Activated CD4-positive, alpha-beta T cell treated with anti-CD3 and anti-CD28 coated beads, Interleukin-2, amount 50 U/mL, for 48 hours (primary cell): ENCODE measurements around the gene PAN3.

Source experiments
- DNase-seq, 2 experiments: peaks; one replicate each; pipeline ENCODE4 v3.0.0-alpha.2; 2020

PAN3 gene

DNA sequence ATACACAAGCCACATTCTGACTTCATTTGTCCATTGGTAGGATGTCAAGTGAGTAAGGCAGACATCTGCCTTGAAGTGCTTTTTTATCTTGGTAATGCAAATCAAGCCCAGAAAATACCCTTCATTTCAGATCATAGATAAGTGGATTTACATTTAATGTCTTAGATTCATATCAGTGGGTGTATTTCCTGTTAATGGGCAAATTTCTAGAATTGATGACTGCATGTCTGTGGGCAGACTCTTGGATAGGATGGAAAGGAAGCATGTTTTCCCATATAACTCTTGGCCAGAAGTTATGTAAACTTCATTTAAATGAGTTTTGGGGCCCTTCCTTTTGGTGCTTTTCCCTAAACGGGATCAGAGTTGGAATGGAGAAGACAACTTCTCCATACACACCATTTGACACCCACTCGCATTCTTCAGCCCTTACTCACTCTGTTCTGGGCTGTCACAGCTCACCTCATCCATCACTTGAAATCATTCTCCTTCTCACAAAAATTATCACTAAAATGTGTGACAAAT lies 202.0 kb downstream of the PAN3 start:
- DNase-seq = no peak

DNA sequence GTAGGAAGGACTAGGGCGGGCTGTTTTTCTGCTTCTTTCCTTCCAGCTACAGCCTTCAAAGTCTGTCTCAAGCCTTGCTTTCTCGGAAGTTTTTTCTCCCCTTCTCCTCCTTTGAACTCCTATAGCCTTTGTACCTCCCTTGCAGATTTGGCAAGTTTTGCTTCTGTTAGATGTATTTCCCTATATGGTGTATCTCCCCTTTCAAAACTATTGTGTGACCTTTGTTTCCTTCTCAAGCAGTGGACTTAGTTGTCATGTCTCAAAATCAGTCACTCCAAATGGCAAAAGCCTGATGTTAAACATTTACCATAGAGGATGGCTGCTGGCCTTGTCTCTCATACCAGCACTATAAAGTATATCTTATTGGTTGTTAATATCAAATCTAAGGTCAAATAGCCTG lies 203.9 kb downstream of the PAN3 start:
- no peak for DNase-seq

DNA sequence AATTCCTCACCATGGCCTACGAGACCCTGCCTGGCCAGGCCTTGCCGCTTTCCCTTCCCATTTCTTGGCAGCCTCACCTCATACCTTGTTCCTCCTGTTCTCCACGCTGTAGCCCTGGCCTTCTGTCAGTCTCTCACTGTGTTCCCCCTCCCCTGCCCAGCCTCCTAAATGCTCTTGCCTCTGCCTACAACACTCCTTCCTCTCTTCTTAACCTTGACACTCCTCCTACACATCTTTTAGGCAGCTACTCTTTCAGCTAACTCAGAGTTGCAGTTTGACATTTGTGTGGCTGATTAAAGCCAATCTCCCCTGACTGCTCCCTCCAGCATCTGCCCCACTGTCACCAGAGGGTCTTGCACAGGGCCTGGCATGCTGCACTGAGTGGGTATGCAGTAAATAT lies 205.8 kb downstream of the PAN3 start:
- no peak for DNase-seq
